NOMO-1 treated with DMSO at 0.1 percent for 48 hours (cell line): ENCODE measurements around the gene RNF10.
"Not testable (repeated sequence)": the region's sequence is repeated elsewhere in the genome, so short reads cannot be mapped to it uniquely, and the experiment has no call there.

Source experiments
- DNase-seq: peaks from one replicate; lab custom pipeline; 2025; ENCODE audit not compliant: unreplicated experiment; lab: John Stamatoyannopoulos, UW

The RNF10 gene

GRCh38 chr12:120534203-120534702 is at the start of gene RNF10:
RNF10 (plus strand) TSS chr12:120534356; CDS start chr12:120534812, 456 bp downstream.
- peak; percentile 80 for DNase-seq

- DNase-seq = no peak
Observed at GRCh38 chr12:120485961-120486881, 47.9 kb upstream of the RNF10 start.

GRCh38 chr12:120487552-120487951 is 46.6 kb upstream of the RNF10 start:
- not testable (repeated sequence) for DNase-seq

GRCh38 chr12:120488057-120488640 is 46.0 kb upstream of the RNF10 start:
- no peak for DNase-seq

GRCh38 chr12:120489018-120489417 is 45.1 kb upstream of the RNF10 start:
- no peak for DNase-seq

GRCh38 chr12:120490325-120490724 is 43.8 kb upstream of the RNF10 start:
- no peak for DNase-seq

GRCh38 chr12:120490833-120491512 is 43.2 kb upstream of the RNF10 start:
- no peak for DNase-seq

- peak; percentile 48 for DNase-seq
Observed at GRCh38 chr12:120495186-120495730, 38.9 kb upstream of the RNF10 start.

GRCh38 chr12:120495731-120496412 is 38.3 kb upstream of the RNF10 start, which contains the start of gene DYNLL1:
DYNLL1 (plus strand) TSS chr12:120496113; CDS start chr12:120496422, 309 bp downstream.
- DNase-seq = peak; percentile 90

GRCh38 chr12:120496413-120497340 is 37.5 kb upstream of the RNF10 start:
- peak; percentile 42 for DNase-seq

GRCh38 chr12:120497524-120498150 is 36.5 kb upstream of the RNF10 start:
- no peak for DNase-seq

- no peak for DNase-seq
Observed at GRCh38 chr12:120498870-120499515, 35.2 kb upstream of the RNF10 start.

GRCh38 chr12:120500581-120500980 is 33.6 kb upstream of the RNF10 start:
- no peak for DNase-seq

- no peak for DNase-seq
Observed at GRCh38 chr12:120504587-120504986, 29.6 kb upstream of the RNF10 start.

GRCh38 chr12:120508537-120508936 is 25.6 kb upstream of the RNF10 start:
- DNase-seq = no peak

- no peak for DNase-seq
Observed at GRCh38 chr12:120514002-120514401, 20.2 kb upstream of the RNF10 start.

GRCh38 chr12:120515496-120515895 is 18.7 kb upstream of the RNF10 start:
- DNase-seq = no peak

- not testable (repeated sequence) for DNase-seq
Observed at GRCh38 chr12:120519324-120519723, 14.8 kb upstream of the RNF10 start.
